Pons (tissue), 1 donor: ENCODE results near the gene FBRSL1.
"Not testable (repeated sequence)": the region's sequence is repeated elsewhere in the genome, so short reads cannot be mapped to it uniquely, and the experiment has no call there.

ENCODE experiments used
- DNase-seq: peaks from one replicate; pipeline ENCODE4 v3.0.0-alpha.2; 2016; ENCODE audit warnings: low spot score

The FBRSL1 gene

GRCh38 chr12:132471011-132471857 is 18.7 kb upstream of the FBRSL1 start:
- no peak for DNase-seq

GRCh38 chr12:132471858-132472255 is 18.1 kb upstream of the FBRSL1 start:
- DNase-seq: no peak

GRCh38 chr12:132472386-132472785 is 17.6 kb upstream of the FBRSL1 start:
- DNase-seq: no peak

GRCh38 chr12:132474237-132474741 is 15.7 kb upstream of the FBRSL1 start:
- no peak for DNase-seq

- DNase-seq: not testable (repeated sequence)
Observed at GRCh38 chr12:132474799-132475303, 15.1 kb upstream of the FBRSL1 start.

- DNase-seq: no peak
Observed at GRCh38 chr12:132475304-132476037, 14.5 kb upstream of the FBRSL1 start.

- DNase-seq: no peak
Observed at GRCh38 chr12:132476038-132476414, 13.9 kb upstream of the FBRSL1 start.

- DNase-seq: no peak
Observed at GRCh38 chr12:132476421-132476820, 13.5 kb upstream of the FBRSL1 start.

- DNase-seq: no peak
Observed at GRCh38 chr12:132477017-132477702, 12.8 kb upstream of the FBRSL1 start.

- no peak for DNase-seq
Observed at GRCh38 chr12:132477703-132478432, 12.1 kb upstream of the FBRSL1 start.

- DNase-seq: no peak
Observed at GRCh38 chr12:132478433-132478803, 11.5 kb upstream of the FBRSL1 start.

GRCh38 chr12:132478845-132479244 is 11.1 kb upstream of the FBRSL1 start:
- DNase-seq: no peak

GRCh38 chr12:132479291-132479690 is 10.7 kb upstream of the FBRSL1 start:
- DNase-seq: no peak

GRCh38 chr12:132479938-132480622 is 9.9 kb upstream of the FBRSL1 start:
- no peak for DNase-seq

- DNase-seq: no peak
Observed at GRCh38 chr12:132480623-132481132, 9.3 kb upstream of the FBRSL1 start.

- DNase-seq: no peak
Observed at GRCh38 chr12:132481345-132481744, 8.6 kb upstream of the FBRSL1 start.

- no peak for DNase-seq
Observed at GRCh38 chr12:132481771-132482745, 7.9 kb upstream of the FBRSL1 start.

- DNase-seq: no peak
Observed at GRCh38 chr12:132482771-132483170, 7.2 kb upstream of the FBRSL1 start.

GRCh38 chr12:132483208-132483607 is 6.7 kb upstream of the FBRSL1 start:
- DNase-seq: no peak

- no peak for DNase-seq
Observed at GRCh38 chr12:132483612-132484011, 6.3 kb upstream of the FBRSL1 start.
